BE2C (cell line): ENCODE data around the gene SEMA3D.

Experiments used
- DNase-seq: peaks from one replicate; pipeline ENCODE4 v3.0.0-alpha.2; 2020
- H3K27me3 ChIP-seq: fragments of 250-450 bp; sonication (Bioruptor Pico); 2 replicates; pipeline ENCODE4 v1.5.1; 2020; ENCODE audit warnings: mild to moderate bottlenecking
- H3K36me3 ChIP-seq: fragments of 250-450 bp; sonication (Bioruptor Pico); 2 replicates; pipeline ENCODE4 v1.5.1; 2020; ENCODE audit warnings: mild to moderate bottlenecking
- H3K4me1 ChIP-seq: fragments of 250-450 bp; sonication (Bioruptor Pico); 2 replicates; pipeline ENCODE4 v1.5.1; 2020
- H3K4me3 ChIP-seq: 2 replicates; pipeline ENCODE4 v1.5.1; 2011; ENCODE audit warnings: low read depth, low read length
- H3K9me3 ChIP-seq: fragments of 250-450 bp; sonication (Bioruptor Pico); 2 replicates; pipeline ENCODE4 v1.5.1; 2020
- TF ChIP-seq, protein P1 (sequence below): IDR thresholded peaks from 2 replicates; pipeline ENCODE4 v1.5.1; 2012; ENCODE audit warnings: mild to moderate bottlenecking, low read depth, low read length

The SEMA3D gene

GRCh38 chr7:85183296-85183695, 3.6 kb downstream of the SEMA3D start:
- no peaks in the 10 kb centered on the region for H3K27me3 ChIP-seq
- H3K4me3 ChIP-seq = no peak overlapping the region
- H3K36me3 ChIP-seq = no peaks in the 10 kb centered on the region
- TF ChIP-seq, protein P1, sequence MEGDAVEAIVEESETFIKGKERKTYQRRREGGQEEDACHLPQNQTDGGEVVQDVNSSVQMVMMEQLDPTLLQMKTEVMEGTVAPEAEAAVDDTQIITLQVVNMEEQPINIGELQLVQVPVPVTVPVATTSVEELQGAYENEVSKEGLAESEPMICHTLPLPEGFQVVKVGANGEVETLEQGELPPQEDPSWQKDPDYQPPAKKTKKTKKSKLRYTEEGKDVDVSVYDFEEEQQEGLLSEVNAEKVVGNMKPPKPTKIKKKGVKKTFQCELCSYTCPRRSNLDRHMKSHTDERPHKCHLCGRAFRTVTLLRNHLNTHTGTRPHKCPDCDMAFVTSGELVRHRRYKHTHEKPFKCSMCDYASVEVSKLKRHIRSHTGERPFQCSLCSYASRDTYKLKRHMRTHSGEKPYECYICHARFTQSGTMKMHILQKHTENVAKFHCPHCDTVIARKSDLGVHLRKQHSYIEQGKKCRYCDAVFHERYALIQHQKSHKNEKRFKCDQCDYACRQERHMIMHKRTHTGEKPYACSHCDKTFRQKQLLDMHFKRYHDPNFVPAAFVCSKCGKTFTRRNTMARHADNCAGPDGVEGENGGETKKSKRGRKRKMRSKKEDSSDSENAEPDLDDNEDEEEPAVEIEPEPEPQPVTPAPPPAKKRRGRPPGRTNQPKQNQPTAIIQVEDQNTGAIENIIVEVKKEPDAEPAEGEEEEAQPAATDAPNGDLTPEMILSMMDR = no peak
- DNase-seq = no peak
- no peaks in the 10 kb centered on the region for H3K4me1 ChIP-seq
- no peaks in the 10 kb centered on the region; the same call in 1 of the 2 replicates for H3K9me3 ChIP-seq

DNA sequence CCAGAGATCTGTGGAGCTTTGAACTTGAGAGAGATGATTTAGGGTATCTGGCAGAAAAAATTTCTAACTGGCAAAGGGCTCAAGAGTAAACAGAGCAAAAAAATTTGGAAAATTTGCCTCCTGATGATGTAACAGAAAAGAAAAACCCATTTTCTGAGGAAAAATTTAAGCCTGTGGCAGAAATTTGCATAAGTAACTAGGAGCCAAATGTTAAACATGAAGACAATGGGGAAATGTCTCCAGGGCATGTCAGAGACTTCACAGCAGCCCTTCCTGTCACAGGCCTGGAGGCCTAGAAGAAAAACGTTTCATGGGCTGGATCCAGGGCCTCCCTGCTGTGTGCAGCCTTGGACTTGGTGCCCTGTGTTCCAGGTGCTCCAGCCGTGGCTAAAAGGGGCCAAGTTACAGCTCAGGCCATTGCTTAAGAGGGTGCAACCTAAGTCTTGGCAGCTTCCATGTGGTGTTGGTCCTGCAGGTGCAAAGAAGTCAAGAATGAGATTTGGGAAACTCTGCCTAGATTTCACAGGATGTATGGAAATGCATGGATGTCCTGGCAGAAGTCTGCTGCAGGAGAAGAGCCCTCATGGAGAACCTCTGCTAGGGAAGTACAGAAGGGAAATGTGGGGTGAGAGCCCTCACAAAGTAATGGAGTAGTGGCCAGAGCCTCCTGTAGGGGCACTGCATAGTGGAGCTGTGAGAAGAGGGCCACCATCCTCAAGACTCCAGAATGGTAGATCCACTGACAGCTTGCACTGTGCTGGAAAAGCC, 8.1 kb downstream of the SEMA3D start:
- H3K4me1 ChIP-seq = no peaks in the 10 kb centered on the region
- no peak for DNase-seq
- TF ChIP-seq, protein P1 = no peak
- no peaks in the 10 kb centered on the region; the same call in 1 of the 2 replicates for H3K9me3 ChIP-seq
- no peaks in the 10 kb centered on the region for H3K36me3 ChIP-seq
- no peak overlapping the region for H3K4me3 ChIP-seq
- H3K27me3 ChIP-seq = no peaks in the 10 kb centered on the region

DNA sequence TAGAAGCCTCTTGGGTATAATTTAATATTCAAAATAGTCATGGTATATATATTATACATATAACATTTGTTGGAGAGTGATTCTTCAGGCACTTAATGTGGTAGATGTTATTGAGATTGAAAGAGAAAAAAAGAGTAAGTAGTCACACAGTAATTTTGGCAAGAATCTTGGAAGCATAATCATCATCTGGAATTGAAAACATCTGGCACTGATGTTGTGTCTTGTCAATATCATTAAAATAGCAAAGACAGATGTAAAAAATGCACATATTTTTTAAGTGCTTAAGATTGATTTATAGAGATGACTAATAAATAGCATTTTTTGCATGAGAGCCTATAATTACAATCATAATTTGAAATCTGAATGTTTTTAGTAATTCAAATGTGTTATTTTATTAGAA, 9.5 kb downstream of the SEMA3D start:
- no peak overlapping the region for H3K4me3 ChIP-seq
- DNase-seq = no peak
- TF ChIP-seq, protein P1 = no peak
- H3K36me3 ChIP-seq = no peaks in the 10 kb centered on the region
- H3K9me3 ChIP-seq = no peaks in the 10 kb centered on the region; the same call in 1 of the 2 replicates
- no peaks in the 10 kb centered on the region for H3K4me1 ChIP-seq
- no peaks in the 10 kb centered on the region for H3K27me3 ChIP-seq

GRCh38 chr7:85176197-85176596, 10.7 kb downstream of the SEMA3D start:
- no peaks in the 10 kb centered on the region for H3K27me3 ChIP-seq
- no peak for DNase-seq
- TF ChIP-seq, protein P1 = no peak
- H3K4me1 ChIP-seq = no peaks in the 10 kb centered on the region
- no peak overlapping the region for H3K4me3 ChIP-seq
- no peaks in the 10 kb centered on the region; the same call in 1 of the 2 replicates for H3K9me3 ChIP-seq
- H3K36me3 ChIP-seq = no peaks in the 10 kb centered on the region

GRCh38 chr7:85175217-85175616, 11.6 kb downstream of the SEMA3D start:
- Histone ChIP-seq H3K4me1 (no peaks in the 10 kb centered on the region), H3K9me3 (no peaks in the 10 kb centered on the region; the same call in 1 of the 2 replicates), H3K4me3 (no peak overlapping the region), H3K36me3 (no peaks in the 10 kb centered on the region), H3K27me3 (no peaks in the 10 kb centered on the region)
- DNase-seq = no peak
- TF ChIP-seq, protein P1 = no peak

DNA sequence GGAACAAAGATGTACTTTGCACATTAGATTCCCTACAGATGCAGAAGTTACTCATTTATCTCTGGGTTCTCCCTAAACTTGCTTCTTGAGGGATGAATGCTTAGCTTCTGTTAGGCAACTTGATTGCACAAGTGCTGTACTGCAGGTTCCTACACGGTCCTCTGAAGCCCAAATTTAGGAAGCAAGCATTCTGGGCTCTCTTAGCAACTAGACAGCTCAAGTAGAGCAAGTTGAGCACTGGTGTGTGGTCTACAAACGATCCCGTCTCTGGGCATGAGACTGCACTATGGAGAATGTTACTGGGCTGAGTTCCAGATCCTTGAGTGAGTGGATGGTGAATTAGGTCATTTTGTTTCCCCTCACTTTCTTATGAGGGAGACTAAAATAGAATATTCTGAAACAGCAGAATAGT, 14.3 kb downstream of the SEMA3D start:
- no peaks in the 10 kb centered on the region for H3K4me1 ChIP-seq
- DNase-seq = no peak
- TF ChIP-seq, protein P1 = no peak
- H3K27me3 ChIP-seq = no peaks in the 10 kb centered on the region
- H3K4me3 ChIP-seq = no peak overlapping the region
- no peaks in the 10 kb centered on the region for H3K36me3 ChIP-seq
- no peaks in the 10 kb centered on the region for H3K9me3 ChIP-seq
